Ishikawa (cell line): ENCODE results near the gene SERGEF.

ENCODE experiments used
- CEBPB ChIP-seq: IDR thresholded peaks from 2 replicates; pipeline ENCODE4 v1.6.1; 2012
- CREB1 ChIP-seq: IDR thresholded peaks from 2 replicates; pipeline ENCODE4 v1.6.1; 2012; ENCODE audit warnings: low read depth
- EGR1 ChIP-seq: IDR thresholded peaks from 2 replicates; pipeline ENCODE4 v1.6.1; 2012
- EP300 ChIP-seq: IDR thresholded peaks from 2 replicates; pipeline ENCODE4 v1.6.1; 2012; ENCODE audit warnings: borderline replicate concordance
- FOXM1 ChIP-seq: IDR thresholded peaks from 2 replicates; pipeline ENCODE4 v1.6.1; 2012; ENCODE audit warnings: low read depth, borderline replicate concordance
- NFIC ChIP-seq: IDR thresholded peaks from 2 replicates; pipeline ENCODE4 v1.6.1; 2012
- RAD21 ChIP-seq: IDR thresholded peaks from 2 replicates; pipeline ENCODE4 v1.6.1; 2012; ENCODE audit warnings: low read depth
- TAF1 ChIP-seq: IDR thresholded peaks from 2 replicates; pipeline ENCODE4 v1.6.1; 2012; ENCODE audit warnings: low read depth, mild to moderate bottlenecking
- TCF12 ChIP-seq: IDR thresholded peaks from 2 replicates; pipeline ENCODE4 v1.6.1; 2012; ENCODE audit warnings: low read depth
- TEAD4 ChIP-seq: IDR thresholded peaks from 2 replicates; pipeline ENCODE4 v1.6.1; 2012
- YY1 ChIP-seq: IDR thresholded peaks from 2 replicates; pipeline ENCODE4 v1.6.1; 2012; ENCODE audit warnings: low read depth
- ZBTB7A ChIP-seq: IDR thresholded peaks from 2 replicates; pipeline ENCODE4 v1.6.1; 2012; ENCODE audit warnings: low read depth
- TF ChIP-seq, protein P1 (sequence below): IDR thresholded peaks from 2 replicates; pipeline ENCODE4 v1.6.1; 2012
- TF ChIP-seq, protein P2 (sequence below): IDR thresholded peaks from 2 replicates; pipeline ENCODE4 v1.6.1; 2012
- TF ChIP-seq, protein P3 (sequence below): IDR thresholded peaks from 2 replicates; pipeline ENCODE4 v1.6.1; 2012; ENCODE audit warnings: low read depth, mild to moderate bottlenecking

The SERGEF gene

DNA sequence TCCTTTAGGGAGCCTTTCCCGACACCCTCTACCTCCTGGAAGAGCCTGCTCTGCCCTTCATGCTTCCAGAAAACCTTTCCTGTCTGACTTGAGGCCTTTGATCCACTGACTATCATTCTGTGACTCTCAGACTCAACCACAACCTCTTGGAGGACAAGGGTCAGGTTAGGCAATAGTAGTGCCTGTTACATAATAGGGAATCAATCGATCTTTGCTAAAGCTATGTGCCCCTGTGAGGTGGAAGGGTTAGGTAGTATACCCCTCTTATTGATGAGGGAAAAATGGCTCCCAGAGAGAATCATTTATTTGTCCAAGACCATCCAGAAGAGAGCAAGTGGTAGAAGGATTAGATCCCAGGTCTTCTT, 262.1 kb downstream of the SERGEF start:
- TF ChIP-seq EGR1: no peak
- no peak for TF ChIP-seq NFIC
- no peak for TF ChIP-seq EP300
- no peak for TF ChIP-seq TCF12
- TF ChIP-seq, protein P1, sequence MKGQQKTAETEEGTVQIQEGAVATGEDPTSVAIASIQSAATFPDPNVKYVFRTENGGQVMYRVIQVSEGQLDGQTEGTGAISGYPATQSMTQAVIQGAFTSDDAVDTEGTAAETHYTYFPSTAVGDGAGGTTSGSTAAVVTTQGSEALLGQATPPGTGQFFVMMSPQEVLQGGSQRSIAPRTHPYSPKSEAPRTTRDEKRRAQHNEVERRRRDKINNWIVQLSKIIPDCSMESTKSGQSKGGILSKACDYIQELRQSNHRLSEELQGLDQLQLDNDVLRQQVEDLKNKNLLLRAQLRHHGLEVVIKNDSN: no peak
- TF ChIP-seq TAF1: no peak
- TF ChIP-seq FOXM1: no peak
- no peak for TF ChIP-seq TEAD4
- no peak for TF ChIP-seq RAD21
- TF ChIP-seq ZBTB7A: no peak
- no peak for TF ChIP-seq YY1
- no peak for TF ChIP-seq CREB1
- TF ChIP-seq, protein P2, sequence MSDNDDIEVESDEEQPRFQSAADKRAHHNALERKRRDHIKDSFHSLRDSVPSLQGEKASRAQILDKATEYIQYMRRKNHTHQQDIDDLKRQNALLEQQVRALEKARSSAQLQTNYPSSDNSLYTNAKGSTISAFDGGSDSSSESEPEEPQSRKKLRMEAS: no peak
- TF ChIP-seq CEBPB: no peak
- TF ChIP-seq, protein P3, sequence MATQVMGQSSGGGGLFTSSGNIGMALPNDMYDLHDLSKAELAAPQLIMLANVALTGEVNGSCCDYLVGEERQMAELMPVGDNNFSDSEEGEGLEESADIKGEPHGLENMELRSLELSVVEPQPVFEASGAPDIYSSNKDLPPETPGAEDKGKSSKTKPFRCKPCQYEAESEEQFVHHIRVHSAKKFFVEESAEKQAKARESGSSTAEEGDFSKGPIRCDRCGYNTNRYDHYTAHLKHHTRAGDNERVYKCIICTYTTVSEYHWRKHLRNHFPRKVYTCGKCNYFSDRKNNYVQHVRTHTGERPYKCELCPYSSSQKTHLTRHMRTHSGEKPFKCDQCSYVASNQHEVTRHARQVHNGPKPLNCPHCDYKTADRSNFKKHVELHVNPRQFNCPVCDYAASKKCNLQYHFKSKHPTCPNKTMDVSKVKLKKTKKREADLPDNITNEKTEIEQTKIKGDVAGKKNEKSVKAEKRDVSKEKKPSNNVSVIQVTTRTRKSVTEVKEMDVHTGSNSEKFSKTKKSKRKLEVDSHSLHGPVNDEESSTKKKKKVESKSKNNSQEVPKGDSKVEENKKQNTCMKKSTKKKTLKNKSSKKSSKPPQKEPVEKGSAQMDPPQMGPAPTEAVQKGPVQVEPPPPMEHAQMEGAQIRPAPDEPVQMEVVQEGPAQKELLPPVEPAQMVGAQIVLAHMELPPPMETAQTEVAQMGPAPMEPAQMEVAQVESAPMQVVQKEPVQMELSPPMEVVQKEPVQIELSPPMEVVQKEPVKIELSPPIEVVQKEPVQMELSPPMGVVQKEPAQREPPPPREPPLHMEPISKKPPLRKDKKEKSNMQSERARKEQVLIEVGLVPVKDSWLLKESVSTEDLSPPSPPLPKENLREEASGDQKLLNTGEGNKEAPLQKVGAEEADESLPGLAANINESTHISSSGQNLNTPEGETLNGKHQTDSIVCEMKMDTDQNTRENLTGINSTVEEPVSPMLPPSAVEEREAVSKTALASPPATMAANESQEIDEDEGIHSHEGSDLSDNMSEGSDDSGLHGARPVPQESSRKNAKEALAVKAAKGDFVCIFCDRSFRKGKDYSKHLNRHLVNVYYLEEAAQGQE: no peak

DNA sequence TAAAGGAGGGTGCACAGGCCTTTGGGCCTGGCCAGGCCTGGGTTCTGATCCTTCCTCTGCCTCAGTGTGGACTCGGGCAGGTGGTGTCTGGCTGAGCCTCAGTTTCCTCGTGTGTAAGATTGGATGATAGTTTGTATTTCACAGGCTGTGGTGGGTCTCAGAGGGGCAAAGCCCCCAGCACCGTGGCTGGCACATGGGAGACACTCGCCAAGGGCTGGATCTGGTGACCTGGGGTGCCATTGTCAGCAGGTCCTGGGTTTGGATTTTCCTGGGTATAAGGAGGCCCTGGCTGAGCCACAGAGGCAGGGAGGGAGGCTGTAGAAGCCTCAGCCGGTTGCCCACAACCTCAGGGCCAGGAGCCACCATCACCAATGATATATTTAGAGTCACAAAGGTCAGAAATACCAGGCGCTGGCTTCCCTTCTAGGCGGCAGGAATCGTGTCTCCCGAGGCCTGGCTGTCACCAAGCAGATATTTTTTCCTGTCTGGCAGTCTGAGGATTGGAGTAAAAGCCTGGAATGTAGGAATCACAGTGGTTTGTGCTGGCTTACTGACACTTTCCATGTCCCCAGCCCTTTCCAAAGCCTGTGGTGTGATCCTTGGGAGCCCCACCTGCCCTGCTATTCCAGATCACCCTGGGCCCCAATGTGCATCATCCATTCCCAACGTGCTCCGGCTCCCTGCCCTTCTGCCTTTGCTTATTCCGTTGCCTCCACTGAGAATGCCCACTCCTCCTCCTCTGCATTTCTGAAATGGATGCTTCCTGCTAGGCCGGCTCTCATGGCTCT, 262.6 kb downstream of the SERGEF start:
- TF ChIP-seq, protein P1: no peak
- TF ChIP-seq, protein P2: no peak
- no peak for TF ChIP-seq RAD21
- no peak for TF ChIP-seq TCF12
- TF ChIP-seq YY1: no peak
- TF ChIP-seq EGR1: no peak
- no peak for TF ChIP-seq CREB1
- no peak for TF ChIP-seq TEAD4
- TF ChIP-seq TAF1: no peak
- TF ChIP-seq NFIC: no peak
- TF ChIP-seq EP300: no peak
- no peak for TF ChIP-seq CEBPB
- TF ChIP-seq, protein P3: no peak

DNA sequence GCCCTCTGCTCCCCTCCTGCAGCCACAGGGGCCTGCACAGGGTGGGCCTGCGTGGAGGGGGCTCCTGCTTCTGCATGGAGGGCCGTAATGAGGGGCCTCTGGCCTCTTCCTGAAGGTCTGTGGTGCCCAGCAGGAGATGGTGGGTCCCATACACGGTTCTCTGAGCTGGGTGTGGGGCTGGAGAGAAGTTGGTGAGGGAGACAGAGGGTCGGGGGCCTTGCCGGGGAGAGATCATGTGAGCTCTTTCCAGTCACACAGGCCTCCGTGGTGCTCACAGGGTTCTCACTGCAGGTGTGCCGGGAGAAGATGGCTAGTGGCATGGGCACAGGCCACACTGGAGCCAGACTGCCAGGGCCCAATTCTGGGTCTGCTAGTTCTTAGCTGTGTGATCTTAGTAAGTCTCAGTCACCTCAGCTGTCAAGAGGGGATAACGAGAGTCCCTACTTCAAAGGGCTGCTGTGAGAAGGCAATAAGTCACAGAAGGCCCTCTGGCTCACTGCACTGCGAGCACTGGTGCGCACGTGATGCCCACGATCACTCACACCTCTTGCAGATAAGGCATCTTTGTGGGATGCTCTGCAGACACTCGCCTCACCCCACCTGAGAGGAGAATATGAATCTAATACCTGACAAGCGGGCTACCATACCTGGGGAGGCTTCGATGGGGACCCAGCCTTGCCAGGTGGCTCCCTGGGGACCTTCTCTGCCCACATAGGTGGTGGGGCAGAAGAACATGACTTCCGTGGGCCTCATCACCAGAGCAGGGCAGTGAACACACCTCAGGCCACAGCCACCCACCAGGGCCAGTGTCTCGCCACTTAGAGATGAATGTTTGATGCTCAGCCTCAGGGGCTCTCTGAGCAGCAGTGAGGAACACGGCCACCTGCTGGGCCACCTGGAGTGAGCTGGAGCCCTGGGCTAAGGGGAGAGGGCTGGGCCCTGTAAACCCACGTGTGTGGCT, 263.8 kb downstream of the SERGEF start:
- TF ChIP-seq EP300 (no peak), TEAD4 (no peak), NFIC (no peak), RAD21 (no peak), FOXM1 (no peak), YY1 (no peak), ZBTB7A (no peak), CREB1 (no peak), TAF1 (no peak), TCF12 (no peak), CEBPB (no peak), EGR1 (no peak)
- TF ChIP-seq, protein P2: no peak
- TF ChIP-seq, protein P3: no peak
- TF ChIP-seq, protein P1: no peak
